Testis (tissue), 3 donors: ENCODE data around the gene PLA1A. TPM values are rescaled to one million over a fixed set of nuclear protein-coding genes. Genes with fewer than 3 reads are reported as not detected.

Source experiments
- DNase-seq: peaks from one replicate; pipeline ENCODE4 v3.0.0-alpha.2; 2019
- H3K27ac ChIP-seq, 2 donors: fragments of 200-600 bp; sonication (generic); one replicate each; pipeline ENCODE4 v1.5.1; 2019
- H3K27me3 ChIP-seq: fragments of 200-600 bp; sonication (generic); one replicate; pipeline ENCODE4 v1.5.1; 2019
- H3K36me3 ChIP-seq: fragments of 200-600 bp; sonication (generic); one replicate; pipeline ENCODE4 v1.5.1; 2017; ENCODE audit warnings: low read depth; ENCODE audit errors: missing control alignments
- H3K4me1 ChIP-seq: fragments of 200-600 bp; sonication (generic); one replicate; pipeline ENCODE4 v1.5.1; 2019
- H3K4me3 ChIP-seq, 2 donors: fragments of 200-600 bp; sonication (generic); one replicate each; pipeline ENCODE4 v1.5.1; 2017 to 2019
- H3K9me3 ChIP-seq: fragments of 200-600 bp; sonication (generic); one replicate; pipeline ENCODE4 v1.5.1; 2017
- POLR2A ChIP-seq: fragments of 450-650 bp; IDR thresholded peaks from one replicate; pipeline ENCODE4 v1.6.1; 2017; ENCODE audit warnings: antibody characterized with exemption, mild to moderate bottlenecking, moderate library complexity
- WGBS, 2 donors: methylation state at CpG; one replicate each; pipeline ENCODE4 v1.1.5; 2018; 5-methylcytosine and 5-hydroxymethylcytosine counted together
- intact Hi-C: fragments of 100-400 bp; cut with DNase I; formaldehyde crosslinking; loops from one replicate; pipeline ENCODE4 v1.15.1; 2023; ENCODE audit warnings: low total_unique reads
- polyA plus RNA-seq: library from polyadenylated mRNA; stranded (reverse); fragments of 350-450 nt; fragmentation: Illumina TruSeq; extraction: RNeasy Lipid Tissue Mini Kit (QIAGEN cat#74804); gene quantifications from one replicate; pipeline ENCODE4 v1.2.3, GENCODE V29; 2014; ENCODE audit warnings: low read depth, low replicate concordance; ENCODE audit not compliant: insufficient read depth
- total RNA-seq, 2 donors: library from RNA; depleted of rRNA; stranded (reverse); fragments of >200 nt; gene quantifications; one replicate each; pipeline ENCODE4 v1.2.3, GENCODE V29; 2016
- TF ChIP-seq, protein P1 (sequence below), 3 experiments: fragments of 450-650 bp in 2 of 3; fragments of 200-600 bp in 1 of 3; sonication (generic) in 1 of 3; IDR thresholded peaks; one replicate each; pipeline ENCODE4 v1.5.1; 2016 to 2019; ENCODE audit warnings: antibody characterized with exemption in 3 of 3, mild to moderate bottlenecking in 2 of 3, moderate library complexity in 1 of 3

PLA1A gene
- total and polyA plus RNA-seq, 3 donors from 2014 or later, result 0.87 to 8.7 (median 2.7) TPM

DNA sequence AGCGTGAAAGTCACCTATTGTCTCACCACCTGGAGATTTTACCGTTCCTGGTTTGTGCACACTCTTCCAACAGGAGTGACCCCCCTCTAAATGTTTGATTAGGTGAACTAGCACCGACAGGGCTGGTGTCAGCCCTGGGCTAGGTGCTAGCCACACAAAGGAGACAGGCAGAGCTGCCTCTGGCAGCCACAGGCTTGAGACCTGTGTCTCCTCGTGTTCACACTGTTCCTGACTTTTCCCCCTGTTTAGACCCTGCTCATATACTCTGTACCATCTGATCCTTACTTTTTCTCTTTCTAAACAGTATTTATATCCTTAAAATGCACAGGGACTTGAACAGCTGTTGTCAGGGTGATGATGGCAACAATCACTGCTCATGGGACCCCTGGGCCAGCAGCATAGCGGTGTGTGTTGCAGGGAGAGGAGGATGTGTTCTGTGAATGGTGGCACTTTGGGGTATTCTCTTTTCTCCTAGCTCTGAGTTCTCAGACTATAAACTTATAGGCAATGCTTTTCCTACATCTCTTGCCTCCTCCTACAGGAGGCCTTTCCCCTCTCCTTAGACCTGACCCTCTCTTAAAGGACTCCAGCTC lies 43.8 kb upstream of the PLA1A start:
- Histone ChIP-seq H3K27ac (no peak overlapping the region), H3K9me3 (no peaks in the 10 kb centered on the region), H3K36me3 (no peaks in the 10 kb centered on the region), H3K4me3 (no peak overlapping the region), H3K27me3 (no peaks in the 10 kb centered on the region), H3K4me1 (no peaks in the 10 kb centered on the region)
- no peak for DNase-seq
- no peak for TF ChIP-seq POLR2A
- TF ChIP-seq, protein P1, sequence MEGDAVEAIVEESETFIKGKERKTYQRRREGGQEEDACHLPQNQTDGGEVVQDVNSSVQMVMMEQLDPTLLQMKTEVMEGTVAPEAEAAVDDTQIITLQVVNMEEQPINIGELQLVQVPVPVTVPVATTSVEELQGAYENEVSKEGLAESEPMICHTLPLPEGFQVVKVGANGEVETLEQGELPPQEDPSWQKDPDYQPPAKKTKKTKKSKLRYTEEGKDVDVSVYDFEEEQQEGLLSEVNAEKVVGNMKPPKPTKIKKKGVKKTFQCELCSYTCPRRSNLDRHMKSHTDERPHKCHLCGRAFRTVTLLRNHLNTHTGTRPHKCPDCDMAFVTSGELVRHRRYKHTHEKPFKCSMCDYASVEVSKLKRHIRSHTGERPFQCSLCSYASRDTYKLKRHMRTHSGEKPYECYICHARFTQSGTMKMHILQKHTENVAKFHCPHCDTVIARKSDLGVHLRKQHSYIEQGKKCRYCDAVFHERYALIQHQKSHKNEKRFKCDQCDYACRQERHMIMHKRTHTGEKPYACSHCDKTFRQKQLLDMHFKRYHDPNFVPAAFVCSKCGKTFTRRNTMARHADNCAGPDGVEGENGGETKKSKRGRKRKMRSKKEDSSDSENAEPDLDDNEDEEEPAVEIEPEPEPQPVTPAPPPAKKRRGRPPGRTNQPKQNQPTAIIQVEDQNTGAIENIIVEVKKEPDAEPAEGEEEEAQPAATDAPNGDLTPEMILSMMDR (IDR thresholded peaks at IDR 0.05), result no peak
- WGBS, 2 donors, result 67 to 74% methylated on average over 5 of the region's 5 CpGs
- intact Hi-C loops, result no loop called here

DNA sequence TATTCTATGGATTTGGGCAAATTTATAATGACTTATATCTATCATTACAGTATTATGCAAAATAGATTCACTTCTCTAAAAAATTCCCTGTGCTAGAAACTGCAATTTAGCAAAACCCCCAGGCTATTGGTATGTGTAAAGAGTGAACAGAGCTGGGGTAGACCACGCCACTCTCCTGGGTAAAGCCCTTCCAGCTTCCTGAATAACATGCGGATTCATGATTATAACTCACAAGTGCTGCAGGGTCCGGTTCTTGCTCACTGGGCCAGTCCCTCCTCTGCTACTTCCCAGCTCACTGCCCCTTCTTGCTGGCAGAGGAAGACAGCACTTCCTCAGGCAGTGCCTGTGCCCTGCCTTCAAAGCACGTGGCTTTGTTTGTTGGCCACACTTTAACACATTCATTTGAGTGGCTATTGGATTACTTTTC lies 42.4 kb upstream of the PLA1A start:
- intact Hi-C loops, result no loop called here
- Histone ChIP-seq H3K27ac (no peak overlapping the region), H3K9me3 (no peaks in the 10 kb centered on the region), H3K36me3 (no peaks in the 10 kb centered on the region), H3K4me1 (no peaks in the 10 kb centered on the region), H3K4me3 (no peak overlapping the region), H3K27me3 (no peaks in the 10 kb centered on the region)
- DNase-seq, result no peak
- WGBS, 2 donors, result 78 to 79% methylated on average over 4 of the region's 4 CpGs
- TF ChIP-seq, protein P1 (IDR thresholded peaks at IDR 0.05), result no peak
- no peak for TF ChIP-seq POLR2A

DNA sequence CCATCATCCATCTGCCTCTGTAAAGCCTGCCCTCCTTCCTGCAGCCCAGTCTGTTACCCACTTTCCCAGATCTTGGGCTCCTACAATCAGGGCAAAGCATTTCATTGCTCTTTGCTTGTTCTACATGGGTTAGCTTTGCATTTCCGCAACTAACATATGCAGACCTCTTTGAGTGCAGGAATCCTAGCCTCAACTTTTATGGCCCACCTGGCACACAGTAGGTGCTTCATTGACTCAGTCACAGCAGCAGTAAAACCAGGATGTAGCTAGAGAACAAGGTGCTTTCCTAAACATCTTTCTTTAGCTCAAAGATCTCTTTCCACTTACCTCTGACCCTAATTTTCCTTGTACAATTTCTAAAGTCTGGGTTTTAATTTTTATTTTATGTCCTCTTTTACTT lies 41.8 kb upstream of the PLA1A start:
- no peak for DNase-seq
- H3K27ac ChIP-seq, result no peak overlapping the region
- no peaks in the 10 kb centered on the region for H3K36me3 ChIP-seq
- H3K4me1 ChIP-seq, result no peaks in the 10 kb centered on the region
- intact Hi-C loops, result no loop called here
- 91 to 100% methylated on average over 1 of the region's 1 CpG for WGBS, 2 donors
- no peak overlapping the region for H3K4me3 ChIP-seq
- no peaks in the 10 kb centered on the region for H3K9me3 ChIP-seq
- no peak for TF ChIP-seq POLR2A
- TF ChIP-seq, protein P1 (IDR thresholded peaks at IDR 0.05), result no peak
- H3K27me3 ChIP-seq, result no peaks in the 10 kb centered on the region

DNA sequence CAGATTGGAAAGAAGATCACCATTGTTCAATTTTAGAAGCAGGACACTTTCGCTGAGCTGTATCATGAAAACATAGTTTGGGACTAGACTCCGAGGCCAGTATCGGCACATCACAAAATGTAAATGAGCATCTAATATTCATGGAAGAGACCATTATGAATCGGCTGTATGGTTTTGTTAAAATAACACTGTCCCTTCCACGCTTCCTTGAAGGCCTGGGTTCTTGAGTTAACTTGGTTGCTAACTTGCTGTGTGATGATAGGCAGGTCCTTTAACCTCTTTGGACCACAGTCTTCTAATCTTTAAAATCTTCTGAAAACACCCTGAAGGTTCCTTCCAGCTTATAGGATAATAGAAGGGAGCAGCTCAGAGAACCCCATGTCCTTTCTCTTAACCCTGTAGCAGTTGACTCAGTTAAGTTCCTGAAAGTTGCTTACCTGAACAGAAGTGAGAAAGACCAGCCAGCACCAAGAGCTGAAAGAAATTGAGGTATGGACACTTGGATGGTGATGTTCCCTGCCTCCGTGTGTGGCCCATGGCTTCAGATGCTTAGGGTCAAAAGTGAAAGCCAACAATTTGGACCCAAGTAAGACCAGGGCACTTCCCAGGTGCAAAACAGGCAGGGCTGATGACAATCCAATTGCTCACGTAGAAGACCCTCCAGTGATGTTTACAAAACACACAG lies 40.4 kb upstream of the PLA1A start:
- TF ChIP-seq, protein P1 (IDR thresholded peaks at IDR 0.05), result no peak
- no peak for TF ChIP-seq POLR2A
- Histone ChIP-seq H3K4me1 (no peaks in the 10 kb centered on the region), H3K27me3 (no peaks in the 10 kb centered on the region), H3K4me3 (no peak overlapping the region), H3K27ac (no peak overlapping the region), H3K9me3 (no peaks in the 10 kb centered on the region), H3K36me3 (no peaks in the 10 kb centered on the region)
- DNase-seq, result no peak
- intact Hi-C loops, result no loop called here
- WGBS, 2 donors, result 91 to 93% methylated on average over 7 of the region's 7 CpGs

DNA sequence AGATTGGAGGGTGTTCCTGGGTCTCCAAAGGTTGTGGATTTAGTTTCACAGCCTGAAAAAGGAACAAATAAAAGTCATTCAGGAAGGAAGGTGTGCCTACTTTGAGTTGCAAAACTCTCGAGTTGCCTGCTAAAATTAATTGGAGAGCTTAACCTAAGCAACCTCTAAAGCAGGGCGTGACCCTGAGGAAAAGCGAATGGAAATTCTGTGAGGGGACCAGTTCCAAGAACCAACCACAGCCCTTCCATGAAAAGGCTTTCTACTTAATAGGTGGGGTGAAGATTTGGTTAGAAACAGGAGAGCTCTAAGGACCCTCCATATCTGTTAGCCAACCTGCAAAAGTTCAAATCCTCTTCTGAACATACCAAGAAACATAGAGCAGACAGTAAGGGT lies 39.8 kb upstream of the PLA1A start:
- 84 to 86% methylated on average over 3 of the region's 3 CpGs for WGBS, 2 donors
- no peak for DNase-seq
- H3K27ac ChIP-seq, result no peak overlapping the region
- no peaks in the 10 kb centered on the region for H3K36me3 ChIP-seq
- H3K4me3 ChIP-seq, result no peak overlapping the region
- H3K9me3 ChIP-seq, result no peaks in the 10 kb centered on the region
- H3K27me3 ChIP-seq, result no peaks in the 10 kb centered on the region
- TF ChIP-seq, protein P1 (IDR thresholded peaks at IDR 0.05), result no peak
- TF ChIP-seq POLR2A, result no peak
- intact Hi-C loops, result no loop called here
- H3K4me1 ChIP-seq, result no peaks in the 10 kb centered on the region
